D721Med (cell line): ENCODE results near the gene TBC1D22A.

Experiments
- DNase-seq: peaks from one replicate; pipeline ENCODE4 v3.0.0; 2011; ENCODE audit warnings: low spot score; ENCODE audit not compliant: insufficient read length
- FAIRE-seq: peaks from 2 replicates; lab custom pipeline; 2011; peaks lifted over from hg19 to GRCh38; lab: Jason Lieb, UNC
- TF ChIP-seq, protein P1 (sequence below): IDR thresholded peaks from 2 replicates; pipeline ENCODE4 v1.5.1; 2012; ENCODE audit warnings: mild to moderate bottlenecking, control low read depth; ENCODE audit not compliant: insufficient read depth; ENCODE audit errors: missing control alignments

Gene TBC1D22A

DNA sequence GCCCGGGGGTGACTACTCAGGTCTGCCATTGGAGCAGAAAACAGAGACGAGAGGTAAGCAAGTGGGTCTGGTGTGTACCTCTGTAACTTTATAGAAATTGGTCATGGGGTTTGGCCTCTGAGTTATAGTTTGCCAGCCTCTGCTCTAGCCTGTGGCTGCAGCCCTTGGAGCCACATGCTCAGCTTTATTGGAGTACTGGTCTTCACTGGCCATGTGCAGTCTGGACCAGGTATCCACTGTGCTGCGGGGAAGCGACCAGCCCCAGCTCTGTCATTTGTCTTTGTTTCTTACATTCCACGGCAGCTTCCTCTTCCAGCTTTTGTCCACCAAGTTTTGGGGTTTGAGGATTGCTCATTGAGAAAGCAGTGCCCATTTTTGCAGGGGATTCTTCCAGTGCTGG lies 453.4 kb downstream of the TBC1D22A start:
- TF ChIP-seq, protein P1, sequence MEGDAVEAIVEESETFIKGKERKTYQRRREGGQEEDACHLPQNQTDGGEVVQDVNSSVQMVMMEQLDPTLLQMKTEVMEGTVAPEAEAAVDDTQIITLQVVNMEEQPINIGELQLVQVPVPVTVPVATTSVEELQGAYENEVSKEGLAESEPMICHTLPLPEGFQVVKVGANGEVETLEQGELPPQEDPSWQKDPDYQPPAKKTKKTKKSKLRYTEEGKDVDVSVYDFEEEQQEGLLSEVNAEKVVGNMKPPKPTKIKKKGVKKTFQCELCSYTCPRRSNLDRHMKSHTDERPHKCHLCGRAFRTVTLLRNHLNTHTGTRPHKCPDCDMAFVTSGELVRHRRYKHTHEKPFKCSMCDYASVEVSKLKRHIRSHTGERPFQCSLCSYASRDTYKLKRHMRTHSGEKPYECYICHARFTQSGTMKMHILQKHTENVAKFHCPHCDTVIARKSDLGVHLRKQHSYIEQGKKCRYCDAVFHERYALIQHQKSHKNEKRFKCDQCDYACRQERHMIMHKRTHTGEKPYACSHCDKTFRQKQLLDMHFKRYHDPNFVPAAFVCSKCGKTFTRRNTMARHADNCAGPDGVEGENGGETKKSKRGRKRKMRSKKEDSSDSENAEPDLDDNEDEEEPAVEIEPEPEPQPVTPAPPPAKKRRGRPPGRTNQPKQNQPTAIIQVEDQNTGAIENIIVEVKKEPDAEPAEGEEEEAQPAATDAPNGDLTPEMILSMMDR: no peak
- no peak for DNase-seq
- no peak for FAIRE-seq

DNA sequence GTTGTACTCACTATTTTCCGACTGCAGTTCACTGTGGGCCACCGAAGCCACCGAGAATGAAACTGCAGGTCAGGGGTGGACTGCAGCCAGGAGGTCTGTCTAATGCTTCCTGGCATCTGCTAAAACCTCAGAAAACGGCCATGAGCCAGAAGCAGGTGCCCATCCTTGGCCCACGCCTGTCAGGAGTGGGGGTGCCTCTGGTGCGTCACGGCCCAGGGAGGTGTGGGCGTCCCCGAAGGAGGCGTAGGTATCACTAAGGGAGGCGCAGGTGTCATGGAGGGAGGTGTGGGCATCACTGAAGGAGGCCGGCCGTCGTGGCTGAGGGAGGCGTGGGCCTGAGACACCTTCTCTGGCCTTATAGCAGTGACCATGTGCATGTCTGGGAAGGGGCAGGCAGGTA lies 456.2 kb downstream of the TBC1D22A start:
- FAIRE-seq (no peak), DNase-seq (no peak)
- TF ChIP-seq, protein P1: no peak

DNA sequence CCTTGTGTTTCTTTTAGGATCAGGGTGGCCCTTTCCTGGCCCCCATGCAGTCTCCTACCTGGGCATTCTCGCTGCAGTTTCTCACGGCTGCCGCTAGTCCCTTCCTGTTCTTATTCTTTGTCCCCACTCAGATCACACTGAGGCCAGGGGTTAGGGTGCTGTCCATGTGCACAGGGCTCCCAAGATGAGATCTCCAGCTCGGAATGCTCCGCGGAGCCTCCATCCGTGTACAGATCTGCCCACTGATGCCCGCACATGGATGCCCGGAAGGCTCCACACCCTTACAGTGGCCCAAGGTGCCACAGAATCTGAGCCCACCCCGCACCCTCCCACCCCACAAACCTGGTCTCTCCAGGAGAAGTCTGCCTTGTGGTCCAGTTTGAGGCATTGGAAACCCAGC lies 457.3 kb downstream of the TBC1D22A start:
- TF ChIP-seq, protein P1: no peak
- FAIRE-seq (no peak), DNase-seq (no peak)

DNA sequence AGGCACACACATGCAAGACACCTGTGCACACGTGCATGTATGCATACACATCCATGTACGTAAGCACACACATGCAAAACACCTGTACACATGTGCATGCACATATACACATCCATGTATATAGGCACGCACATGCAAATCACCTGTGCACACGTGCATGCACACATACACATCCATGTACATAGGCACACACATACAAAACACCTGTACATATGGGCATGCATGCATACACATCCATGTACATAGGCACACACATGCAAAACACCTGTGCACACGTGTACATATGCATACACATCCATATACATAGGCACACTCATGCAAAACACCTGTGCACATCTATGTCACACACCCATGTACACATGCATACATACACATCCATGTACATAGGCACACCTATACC lies 458.3 kb downstream of the TBC1D22A start:
- FAIRE-seq: no peak
- no peak for DNase-seq
- TF ChIP-seq, protein P1: no peak

DNA sequence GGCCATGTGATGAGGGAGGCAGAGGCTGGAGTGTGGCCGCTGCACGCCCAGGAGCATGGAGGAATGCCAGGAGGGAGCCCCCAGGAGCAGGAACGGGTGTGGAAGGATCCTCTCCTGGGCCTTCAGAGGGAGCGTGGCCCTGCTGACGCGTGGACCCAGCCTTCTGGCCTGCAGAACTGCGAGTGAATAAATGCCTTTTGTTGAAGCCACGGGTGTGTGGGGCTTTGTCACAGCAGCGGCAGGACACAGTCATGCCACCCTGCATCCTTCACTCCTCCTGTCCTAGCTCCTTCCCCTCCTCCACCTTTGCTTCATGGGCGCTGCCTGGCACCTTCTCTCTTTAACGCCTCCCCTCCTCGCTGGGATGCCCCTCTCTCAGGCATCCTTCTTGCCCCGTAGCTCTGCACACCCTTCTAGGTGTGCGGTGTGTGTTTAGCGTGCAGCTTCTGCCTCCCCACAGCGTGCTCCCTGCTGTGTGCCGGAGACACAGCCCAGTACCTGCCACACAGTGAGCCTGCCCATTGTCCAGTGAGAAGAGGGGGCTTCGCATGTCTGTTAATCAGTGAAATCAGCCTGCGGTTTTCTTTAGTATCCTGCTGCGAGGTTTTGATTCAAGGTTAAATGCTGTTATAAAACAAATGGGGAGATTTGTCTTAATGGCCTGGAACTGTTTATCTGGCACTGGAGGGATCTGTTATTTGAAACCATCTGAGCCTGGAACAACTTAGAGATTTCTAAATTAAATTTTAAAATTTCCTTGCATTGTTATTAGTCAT lies 459.6 kb downstream of the TBC1D22A start:
- DNase-seq: no peak
- TF ChIP-seq, protein P1: no peak
- no peak for FAIRE-seq
